Skin of body (tissue), 2 donors: ENCODE measurements around the gene IFFO2. TPM values are rescaled to one million over a fixed set of nuclear protein-coding genes. Genes with fewer than 3 reads are reported as not detected.

Experiments used
- DNase-seq: peaks from one replicate; lab custom pipeline; 2025; lab: John Stamatoyannopoulos, UW
- total RNA-seq: library from RNA; depleted of rRNA; stranded (reverse); fragments of >200 nt; gene quantifications from one replicate; pipeline ENCODE4 v1.2.3, GENCODE V29; 2014

The IFFO2 gene
- total RNA-seq, 1 donor from 2014 or later = 39.2 TPM

DNA sequence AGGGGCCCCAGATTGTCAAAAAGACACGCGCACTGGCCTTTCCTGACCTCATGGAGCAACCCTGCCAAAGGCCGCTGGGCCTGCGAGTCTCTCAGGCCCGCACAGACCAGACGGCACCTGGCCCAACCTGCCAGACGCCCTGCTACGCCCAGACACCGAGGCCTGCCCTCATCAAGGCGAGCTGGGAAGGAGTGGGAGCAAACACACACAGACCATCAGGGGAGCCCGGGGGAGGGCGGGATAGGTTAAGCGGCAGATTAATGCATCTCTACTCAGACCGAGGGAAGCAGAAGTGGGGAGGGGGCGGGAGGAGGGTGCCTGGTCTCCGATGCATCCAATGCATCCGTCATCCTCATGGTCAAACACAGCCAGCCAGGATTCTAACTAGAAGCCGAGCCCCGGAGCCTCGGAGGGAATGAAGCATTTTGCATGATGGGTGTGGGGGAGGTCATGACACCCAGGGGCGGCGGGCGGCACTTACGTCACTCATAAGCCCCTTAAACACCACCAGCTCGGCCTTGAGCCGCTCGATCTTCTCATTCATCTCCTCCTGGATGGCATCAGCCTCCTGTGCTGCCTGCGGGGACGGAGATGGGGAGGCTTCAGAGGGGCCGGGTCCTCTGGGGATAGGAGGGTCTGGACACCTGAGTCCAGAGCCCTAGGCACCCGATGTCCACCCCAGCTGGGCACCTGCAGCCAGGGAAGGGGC is 37.1 kb downstream of the IFFO2 start:
- DNase-seq = no peak

DNA sequence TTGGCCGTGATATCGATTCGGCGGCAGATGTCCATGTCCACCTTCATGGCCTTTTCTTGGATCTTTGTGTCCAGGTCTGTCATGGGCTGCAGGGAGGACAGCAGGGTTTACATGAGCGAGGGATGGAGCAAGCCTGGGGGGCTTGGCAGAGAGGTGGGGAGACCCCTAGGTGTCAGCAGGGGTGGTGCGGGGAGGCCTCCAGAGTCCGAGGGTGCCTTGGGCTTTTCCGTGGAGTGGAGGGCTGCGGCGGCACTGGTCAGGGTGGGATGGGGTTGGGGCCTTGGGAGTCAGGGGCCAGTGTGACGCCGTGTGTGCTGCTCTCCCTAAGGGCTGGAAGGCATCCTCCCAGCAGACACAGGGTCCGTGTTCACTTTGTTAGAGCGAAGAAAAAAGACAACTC is 38.1 kb downstream of the IFFO2 start:
- no peak for DNase-seq

DNA sequence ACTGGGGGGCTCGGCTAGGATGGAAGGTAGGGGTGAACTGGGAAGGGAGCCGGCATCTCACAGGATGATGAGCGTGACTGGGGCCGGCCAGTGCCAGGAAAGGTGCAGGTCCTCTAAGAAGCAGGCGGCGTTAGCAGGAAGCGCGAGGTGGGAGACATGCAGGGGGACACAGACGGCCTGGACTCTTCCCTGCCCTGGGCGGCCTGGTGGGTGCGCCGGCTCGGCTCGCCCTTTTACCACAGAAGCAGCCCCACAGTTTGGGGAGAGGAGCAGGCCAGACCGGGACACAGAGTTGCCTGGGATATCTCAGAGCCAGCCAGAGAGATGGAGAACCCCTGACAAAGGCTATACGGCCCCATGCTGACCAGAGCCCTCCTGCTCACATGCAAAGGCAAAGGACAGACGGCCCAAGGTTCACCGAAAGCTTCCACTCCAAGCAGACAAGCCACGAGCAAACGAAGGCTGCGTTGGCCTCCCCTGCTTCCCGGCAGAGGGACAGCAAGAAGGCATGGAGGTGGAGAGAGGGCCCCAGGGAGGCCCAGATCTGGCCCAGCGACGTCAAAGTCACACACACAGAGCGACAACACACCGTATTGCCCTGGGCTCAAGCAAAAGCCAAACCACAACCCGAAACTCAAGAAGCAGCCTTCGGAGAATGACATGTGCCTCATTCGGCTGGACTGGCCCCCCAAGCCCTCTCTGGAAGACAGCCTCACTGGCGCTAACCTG is 39.2 kb downstream of the IFFO2 start:
- DNase-seq = no peak

DNA sequence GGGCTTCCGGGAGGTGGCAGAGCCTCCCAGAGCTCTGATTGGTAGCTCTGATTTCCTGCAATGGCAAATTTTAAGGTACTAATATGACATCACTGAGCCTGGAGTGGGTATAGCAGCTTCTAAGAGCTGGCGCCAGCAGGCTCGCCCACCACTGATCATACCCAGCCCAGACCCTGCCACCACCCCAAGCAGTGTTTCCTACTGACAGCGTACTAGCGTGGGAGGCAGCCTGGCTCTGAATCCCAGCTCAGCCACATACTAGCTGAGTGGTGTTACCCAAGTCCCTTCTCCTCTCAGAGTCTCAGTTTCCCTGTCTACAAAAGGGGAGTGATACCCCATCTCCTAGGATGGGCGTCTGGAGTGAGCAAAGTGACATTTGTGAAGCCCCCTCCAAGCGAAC is 41.1 kb downstream of the IFFO2 start:
- DNase-seq = no peak

DNA sequence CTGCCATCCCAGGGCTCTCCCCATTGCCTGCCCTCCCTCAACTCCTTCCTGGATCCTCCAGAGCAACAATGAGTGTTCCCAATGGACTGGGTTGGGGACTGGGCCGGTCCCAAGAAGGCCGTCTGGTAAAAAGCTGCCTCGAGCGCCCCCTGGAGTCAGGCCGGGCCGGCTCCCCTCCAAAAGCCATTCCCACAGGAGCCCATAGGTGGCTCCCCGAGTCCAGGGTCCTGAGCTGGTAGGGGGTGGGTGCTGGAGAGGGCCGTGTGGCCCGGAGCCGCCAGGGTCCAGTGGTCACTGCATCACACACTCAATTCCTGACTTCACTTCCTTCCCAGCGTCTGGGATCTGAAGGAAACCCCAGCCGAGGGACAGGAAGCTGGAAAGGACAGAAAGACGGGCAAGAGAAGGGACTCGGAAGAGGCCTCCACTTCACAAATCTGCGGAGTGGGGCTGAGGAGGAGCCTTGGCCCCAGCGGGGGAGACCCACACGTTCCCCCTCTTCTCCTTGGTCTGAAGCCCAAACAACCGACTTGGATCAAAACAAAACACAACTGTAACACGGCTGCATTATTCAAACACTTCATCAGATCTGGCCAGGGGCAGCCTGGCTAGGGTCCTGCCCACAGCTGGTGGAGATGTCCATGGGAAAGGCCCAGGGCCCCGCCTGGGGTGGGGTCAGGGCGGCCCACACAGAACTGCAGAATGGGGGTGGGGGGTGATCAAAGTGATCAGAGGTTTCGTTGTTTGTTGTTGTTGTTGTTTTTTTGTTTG is 43.2 kb downstream of the IFFO2 start:
- peak; percentile 16 for DNase-seq

DNA sequence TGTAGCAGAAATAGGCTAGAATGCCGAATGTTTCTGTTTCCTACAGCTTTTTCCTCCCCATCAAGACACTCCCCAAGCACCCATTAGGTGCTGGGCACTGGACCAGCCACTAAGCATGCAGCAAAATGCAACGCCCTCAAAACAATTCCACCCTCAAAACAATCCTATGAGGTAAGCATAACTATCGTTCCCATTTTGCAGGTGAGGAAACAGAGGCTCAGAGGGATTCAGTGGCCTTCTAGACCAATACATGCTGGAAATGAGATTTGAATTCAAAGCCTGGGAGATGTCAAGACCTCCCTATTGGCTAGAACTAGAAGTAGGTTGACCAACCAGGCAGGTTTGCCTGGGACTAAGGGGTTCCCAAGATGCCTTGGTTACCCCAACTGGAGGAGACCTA is 43.9 kb downstream of the IFFO2 start:
- no peak for DNase-seq

DNA sequence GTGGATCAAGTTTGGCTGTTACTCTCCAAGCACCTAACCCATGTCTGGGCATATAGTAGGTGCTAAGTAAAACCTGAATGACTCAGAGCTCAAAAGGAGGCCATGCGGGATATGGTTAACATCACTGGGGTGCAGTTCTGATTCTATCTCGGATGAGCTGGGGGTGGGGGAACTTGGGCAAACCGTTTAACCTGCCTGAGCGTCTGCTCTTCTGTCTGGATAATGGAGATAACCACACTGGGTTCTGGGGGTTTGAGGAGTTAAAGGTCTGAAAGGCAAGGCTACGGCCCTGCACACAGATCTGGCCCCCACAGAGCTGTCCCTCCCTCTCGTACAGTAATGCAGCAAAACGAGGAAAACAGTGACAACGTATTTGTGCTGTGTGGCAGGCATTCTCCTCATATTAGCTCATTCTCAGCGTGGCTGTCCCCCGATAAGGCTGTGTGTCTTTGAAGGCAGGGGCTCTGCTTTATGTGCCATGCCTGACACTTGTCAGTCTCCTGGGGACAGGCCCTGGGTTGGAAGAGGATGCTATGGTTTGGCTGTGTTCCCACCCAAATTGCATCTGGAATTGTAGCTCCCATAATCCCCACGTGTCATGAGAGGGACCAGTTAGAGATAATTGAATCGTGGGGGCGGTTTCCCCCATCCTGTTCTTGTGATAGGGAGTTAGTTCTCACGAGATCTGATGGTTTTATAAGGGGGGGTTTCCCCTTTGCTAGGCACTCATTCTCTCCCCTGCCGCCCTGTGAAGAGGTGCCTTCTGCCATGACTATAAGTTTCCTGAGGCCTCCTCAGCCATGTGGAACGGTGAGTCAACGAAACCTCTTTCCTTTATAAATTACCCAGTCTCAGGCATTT is 47.3 kb downstream of the IFFO2 start:
- DNase-seq = no peak

DNA sequence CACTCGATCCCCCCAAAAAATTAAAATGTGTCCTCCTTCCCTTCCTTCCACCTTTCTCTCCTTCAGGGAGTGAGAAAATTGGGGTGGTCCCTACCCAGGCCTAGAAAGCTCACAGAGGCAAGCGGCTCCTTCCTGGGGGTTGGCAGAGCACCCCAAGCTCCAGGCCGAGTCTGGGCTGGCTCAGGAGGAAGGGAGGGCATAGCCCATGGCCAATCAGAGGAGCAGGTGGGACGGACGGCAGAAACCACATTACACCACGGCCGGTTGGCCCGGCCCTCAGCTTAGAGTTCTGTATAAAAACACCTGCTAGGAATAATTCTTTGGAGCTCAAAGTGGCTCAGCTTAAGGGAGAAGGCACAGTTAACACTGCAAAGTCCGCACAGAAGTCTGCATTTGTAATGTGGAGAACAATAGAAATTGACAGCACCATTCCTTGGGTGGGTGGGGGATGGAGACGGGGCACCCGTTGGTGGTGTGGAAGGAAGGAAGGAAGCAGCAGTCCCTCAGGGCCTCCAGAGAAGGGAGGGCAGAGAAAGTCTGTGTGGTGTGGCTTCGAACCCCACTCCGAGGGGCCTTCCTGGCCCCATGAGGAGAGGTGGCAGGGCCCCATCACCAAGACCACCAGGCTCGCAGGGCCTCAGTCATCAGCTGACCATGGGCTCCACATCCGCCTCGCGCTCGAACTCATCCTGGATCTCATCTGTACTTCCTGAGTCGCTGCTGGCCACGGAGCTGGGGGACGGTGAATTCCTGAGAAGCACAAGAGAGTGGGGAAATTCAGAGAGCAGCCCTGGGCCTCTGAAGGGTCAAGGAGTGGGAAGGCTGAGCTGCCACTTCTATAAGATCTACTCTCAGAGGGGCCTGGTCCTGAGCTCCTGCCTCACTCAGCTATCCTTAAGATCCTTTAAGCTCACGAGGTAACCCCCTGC is 48.3 kb downstream of the IFFO2 start:
- no peak for DNase-seq

DNA sequence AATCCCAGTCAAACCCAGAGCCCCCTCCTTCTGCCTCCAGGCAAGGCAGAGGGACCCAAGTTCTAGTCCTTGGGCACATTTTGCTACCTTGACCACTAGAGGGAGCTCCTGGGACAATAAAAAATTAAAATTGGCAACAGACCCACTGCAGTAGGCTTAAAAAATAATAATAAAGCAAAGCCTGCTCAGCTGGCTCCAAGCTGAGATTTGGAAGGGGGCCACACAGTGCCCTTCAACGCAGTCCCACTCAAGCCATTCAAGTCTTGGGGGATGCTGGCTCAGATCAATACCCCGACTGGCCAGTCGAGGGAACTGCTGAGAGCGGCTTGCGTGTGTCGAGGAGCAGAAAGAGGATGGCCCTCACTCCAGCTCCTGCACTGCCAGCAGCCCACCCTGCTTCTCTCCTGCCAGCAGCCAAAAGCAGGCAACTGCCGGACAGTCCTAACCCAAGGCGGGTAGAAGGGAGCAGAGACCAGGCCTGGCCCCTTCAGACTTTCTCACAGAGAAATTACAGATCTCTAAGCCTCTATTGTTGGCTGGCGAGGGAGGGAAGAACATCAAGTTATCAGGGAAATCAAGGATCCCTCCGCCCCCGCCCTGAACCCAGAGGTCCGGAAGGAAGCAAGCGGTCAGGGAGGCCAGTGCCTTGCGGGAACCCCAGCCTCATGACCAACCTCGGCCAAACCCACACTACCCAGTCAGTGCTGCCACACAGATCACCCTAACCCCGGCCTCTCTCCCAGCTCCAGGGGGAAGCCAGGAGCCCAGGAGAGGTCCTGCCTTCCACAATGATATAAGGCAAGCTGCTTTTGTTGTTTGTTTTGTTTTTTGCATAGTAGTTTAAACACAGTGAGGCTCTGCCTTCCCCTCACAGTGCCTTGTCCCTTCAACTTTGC is 49.2 kb downstream of the IFFO2 start:
- DNase-seq = peak; percentile 66

DNA sequence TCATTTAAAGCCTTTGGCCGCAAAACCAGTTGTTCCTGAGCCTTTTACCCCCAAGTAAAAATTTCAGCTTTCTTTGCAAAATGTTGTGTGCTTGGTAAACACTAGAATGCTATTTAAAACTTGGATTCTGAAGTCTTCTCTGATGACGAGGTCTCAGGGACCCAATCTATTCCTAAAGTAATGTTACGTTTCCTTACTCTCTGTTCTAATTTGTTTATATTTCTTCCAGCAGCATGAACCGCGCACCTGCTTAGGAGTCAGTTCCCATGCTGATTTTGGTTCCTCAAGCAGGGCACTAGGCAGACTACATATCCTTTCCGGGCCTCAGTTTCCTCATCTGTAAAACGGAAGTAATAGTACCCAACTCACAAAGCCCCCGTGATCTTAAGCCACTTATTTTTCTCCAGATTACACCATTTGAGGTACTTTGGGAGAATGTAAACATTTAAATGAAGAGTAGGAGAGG is 53.2 kb downstream of the IFFO2 start:
- DNase-seq = no peak

DNA sequence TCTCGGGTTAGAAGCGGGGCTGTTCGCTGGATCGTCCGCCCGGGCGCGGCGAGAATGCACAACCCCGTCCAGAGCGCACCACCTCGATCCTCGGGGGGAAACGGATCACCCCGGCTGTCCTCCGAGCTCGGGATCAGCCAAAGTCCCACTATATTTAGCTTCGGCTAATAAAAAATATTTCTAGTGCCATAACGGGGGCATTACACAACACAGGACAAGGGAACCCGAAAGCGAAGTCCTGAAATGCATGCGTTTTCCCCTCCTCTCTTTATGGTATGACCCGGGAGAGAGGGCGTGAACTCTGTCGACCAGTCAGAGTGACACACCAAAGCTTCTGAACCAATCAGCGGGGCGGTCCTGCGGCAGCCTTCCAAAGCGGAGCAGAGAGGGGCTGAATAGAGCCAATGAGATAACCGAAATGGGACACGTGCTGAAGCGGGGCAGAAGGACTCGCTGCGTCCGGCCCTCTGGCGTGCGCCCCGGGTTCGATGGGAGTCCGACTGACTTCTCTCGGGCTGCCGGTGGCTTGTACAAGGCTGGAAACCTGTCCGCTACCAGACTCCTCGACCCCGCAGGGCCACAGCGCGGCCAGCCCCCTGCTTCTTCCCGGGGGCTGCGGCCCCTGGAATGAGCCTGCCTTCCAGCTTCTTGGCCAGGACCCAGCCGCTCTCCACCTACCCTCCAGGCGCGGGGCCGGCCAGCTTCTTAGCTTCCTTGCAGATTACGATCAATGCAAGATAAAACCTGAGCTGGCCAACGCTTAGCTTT is 53.8 kb downstream of the IFFO2 start, which contains the start of gene ALDH4A1:
Gene ALDH4A1 (minus strand): TSS at position 33 of the 768 bp plus-strand sequence. CDS start 32 bp downstream, at position 1.
- DNase-seq = peak; percentile 98

DNA sequence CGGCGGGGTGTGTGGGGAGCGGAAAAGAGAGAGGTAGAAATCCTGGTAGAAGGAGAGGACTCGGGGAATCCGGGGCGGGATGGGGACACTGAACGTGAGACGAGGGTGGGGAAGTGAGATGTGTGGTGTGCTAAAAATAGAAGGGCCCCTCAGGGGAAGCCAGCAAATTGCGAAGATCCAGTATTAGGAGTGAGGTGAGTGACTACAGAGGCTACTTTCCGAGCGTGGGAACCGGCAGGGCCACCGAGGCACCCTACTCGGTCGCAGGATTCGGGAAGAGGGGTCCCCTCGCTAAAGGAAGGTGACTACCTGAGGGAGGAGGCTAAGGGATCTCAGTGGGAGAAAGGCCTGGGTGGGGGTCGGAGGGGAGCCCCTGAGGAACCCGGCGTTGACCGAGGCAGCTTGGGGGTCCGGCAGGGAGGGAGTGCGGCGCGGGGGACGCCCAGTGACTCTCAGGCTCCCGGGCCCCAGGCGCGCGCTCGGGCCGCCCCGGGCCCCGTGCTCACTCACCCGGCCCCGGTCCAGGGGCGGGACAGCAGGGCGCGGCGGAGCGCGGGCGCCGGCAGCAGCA is 54.4 kb downstream of the IFFO2 start:
- no peak for DNase-seq

DNA sequence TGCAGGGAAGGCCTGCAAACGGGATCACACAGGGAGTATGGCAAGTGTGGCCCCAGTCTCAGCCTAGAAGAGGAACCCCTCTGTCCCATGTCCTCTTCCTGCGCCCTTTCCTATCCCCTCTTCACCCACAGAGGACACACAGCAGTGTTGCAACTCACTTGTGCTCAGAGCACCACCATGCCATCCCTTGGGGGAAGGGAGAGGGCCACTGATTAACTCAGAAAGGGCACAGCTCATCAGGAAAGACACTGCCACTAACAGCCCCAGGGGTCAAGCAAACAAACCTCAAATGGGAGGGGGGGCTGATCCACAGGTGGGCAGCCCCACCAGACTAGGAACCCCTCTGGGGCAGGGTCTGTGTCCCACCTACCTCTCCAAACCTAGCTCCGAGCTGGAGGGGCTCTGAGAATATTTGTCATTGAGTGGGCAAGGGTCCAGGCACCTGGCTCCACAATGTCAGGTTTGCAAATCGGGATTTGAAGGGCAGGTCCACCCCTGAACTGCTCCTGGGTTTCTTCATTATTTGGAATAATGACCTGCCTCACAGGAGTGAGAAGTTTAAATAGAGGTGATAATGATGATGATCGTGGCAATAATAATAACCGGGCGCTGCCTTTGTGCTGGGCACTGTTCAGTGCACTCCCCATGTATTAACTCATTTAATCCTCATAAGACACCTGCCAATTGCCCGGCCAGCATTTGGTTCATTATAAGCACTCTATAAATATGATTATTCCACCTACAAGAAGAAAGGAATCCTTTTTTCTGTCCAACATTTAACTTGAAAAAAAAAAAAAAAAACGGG is 55.1 kb downstream of the IFFO2 start:
- no peak for DNase-seq

DNA sequence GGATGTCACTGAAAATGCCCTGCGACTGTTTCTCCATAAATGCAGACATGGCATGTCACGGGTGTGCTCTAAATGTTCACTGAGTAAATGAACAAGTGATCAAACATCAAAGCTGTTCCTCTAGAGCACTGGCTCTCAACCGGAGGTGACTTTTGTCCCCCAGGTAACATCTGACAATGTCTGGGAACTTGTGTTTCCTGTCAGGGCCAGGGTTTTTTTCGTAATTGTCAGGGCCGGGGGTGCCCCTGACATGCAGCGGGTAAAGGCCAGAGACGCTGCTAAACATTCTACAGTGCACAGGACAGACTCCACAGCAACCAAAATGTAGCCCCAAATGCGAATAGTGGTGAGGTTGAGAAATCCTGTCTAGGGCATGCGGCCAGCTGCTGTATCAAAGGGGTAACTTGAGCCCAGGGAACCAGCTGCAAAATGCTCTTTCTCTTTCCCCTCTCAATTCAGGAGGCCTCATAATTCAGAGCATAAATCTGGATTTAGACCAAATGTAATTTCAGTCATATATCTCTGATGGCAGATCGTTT is 56.1 kb downstream of the IFFO2 start:
- DNase-seq = peak; percentile 16

DNA sequence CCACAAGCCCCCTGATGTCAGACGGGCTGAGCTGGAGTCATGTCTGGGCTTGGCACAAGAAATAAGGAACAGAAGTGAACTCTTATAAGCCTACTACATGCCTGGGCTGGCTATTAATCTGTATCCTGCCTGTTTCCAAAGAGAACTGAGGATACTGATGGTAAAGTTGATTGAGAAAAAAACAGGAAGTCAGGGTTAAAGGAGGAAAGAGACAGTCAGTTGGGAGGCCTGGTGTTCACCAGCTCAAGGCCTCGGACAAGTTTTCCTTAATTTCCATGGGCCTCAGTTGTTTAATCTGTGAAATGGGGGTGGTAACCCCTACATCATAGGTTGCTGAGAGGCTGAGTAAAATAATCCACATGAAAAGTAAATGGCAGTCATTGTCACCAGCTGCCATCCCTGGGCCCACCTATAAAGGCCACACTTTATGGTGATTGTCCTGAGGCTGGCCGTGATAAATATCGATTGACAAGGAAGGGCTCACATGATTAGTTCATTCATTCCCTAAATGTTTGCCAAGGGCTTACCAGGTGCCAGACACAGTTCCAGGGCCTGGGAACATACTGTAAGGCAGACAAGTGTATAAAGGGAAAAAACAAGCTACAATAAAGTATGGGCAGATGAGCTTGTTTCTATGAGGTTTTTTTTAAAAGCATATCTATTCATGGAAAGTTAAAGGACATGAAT is 57.0 kb downstream of the IFFO2 start:
- no peak for DNase-seq

DNA sequence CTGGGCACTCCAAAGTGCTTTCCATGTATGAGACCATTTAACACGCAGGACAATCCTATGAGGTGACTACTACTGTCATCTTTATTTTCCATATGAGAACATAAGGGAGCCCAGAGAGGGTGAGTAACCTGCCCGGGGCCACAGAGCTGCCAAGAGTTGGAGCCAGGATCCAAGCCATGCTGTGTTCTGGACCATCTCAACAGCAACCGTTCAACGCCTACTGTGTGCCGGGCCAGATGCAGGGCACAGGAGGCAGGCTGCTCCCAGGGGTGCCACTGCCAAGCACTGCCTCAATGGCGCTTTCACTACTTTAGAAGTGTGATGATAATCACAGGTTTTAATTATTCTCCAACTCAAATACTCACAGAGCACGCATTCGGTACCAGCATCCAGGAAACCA is 57.9 kb downstream of the IFFO2 start:
- DNase-seq = no peak
